ENCODE results near the gene CD276. TPM values are rescaled to one million over a fixed set of nuclear protein-coding genes. Genes with fewer than 3 reads are reported as not detected.

Gene CD276
- total RNA-seq, 1 donor from 2014 or later = 55.0 TPM

DNA sequence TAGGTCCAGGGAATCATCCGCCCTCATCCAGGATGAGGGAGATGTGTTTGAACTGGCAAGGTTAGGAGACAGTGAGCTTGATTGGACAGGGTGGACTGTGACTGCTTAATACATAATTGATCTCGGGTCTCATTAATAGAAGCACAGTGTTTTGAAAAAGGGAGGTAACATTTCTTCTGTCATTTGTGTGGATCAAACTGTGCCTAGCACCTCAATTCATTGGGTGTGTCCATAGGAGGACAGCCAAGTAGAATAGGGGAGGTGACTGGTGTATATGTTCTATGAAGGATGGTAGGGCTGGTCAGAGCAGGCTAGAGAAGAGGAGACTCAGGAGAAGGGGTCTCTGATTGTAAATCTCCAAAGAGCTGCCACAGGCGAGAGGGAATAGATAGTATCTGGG is 71.8 kb downstream of the CD276 start:
- no peak overlapping the region for H3K4me3 ChIP-seq
- peaks cover 57% of the 10 kb centered on the region for H3K27me3 ChIP-seq (ENCODE audit: low read depth)
- no peak for DNase-seq

DNA sequence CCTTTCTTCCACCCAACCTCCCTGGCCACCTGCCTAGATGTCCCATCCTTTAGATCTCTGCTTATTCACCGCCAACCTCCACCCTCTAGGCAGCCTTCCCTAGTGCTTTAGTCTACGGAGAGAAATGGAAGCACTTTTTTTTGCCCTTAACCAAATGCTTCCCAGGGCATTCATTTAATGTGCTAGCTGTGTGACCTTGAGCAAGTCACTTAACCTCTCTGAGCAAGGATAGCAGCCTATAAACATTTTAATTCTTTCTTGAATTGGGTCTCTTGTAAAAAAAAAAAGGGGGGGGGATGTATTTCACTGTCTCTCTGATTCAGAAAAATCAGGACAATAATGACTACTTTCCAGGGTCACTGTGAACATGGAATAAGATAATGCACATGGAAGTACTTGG is 72.2 kb downstream of the CD276 start:
- Histone ChIP-seq H3K4me1 (peaks cover 11% of the 10 kb centered on the region), H3K36me3 (no peaks in the 10 kb centered on the region), H3K27ac (no peak overlapping the region), H3K4me3 (no peak overlapping the region), H3K9me3 (no peaks in the 10 kb centered on the region), H3K27me3 (ENCODE audit: low read depth) (peaks cover 53% of the 10 kb centered on the region)
- intact Hi-C loops (cut with DNase I) = no loop called here
- no peak for DNase-seq
- no peak for ATAC-seq
- TF ChIP-seq, protein P1, sequence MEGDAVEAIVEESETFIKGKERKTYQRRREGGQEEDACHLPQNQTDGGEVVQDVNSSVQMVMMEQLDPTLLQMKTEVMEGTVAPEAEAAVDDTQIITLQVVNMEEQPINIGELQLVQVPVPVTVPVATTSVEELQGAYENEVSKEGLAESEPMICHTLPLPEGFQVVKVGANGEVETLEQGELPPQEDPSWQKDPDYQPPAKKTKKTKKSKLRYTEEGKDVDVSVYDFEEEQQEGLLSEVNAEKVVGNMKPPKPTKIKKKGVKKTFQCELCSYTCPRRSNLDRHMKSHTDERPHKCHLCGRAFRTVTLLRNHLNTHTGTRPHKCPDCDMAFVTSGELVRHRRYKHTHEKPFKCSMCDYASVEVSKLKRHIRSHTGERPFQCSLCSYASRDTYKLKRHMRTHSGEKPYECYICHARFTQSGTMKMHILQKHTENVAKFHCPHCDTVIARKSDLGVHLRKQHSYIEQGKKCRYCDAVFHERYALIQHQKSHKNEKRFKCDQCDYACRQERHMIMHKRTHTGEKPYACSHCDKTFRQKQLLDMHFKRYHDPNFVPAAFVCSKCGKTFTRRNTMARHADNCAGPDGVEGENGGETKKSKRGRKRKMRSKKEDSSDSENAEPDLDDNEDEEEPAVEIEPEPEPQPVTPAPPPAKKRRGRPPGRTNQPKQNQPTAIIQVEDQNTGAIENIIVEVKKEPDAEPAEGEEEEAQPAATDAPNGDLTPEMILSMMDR (IDR thresholded peaks at IDR 0.05) = no peak

More for the DNA sequence above, 71.8 kb downstream of the CD276 start:
- TF ChIP-seq, protein P1 (IDR thresholded peaks at IDR 0.05) = no peak
- Histone ChIP-seq H3K27ac (no peak overlapping the region), H3K36me3 (no peaks in the 10 kb centered on the region), H3K4me1 (peaks cover 14% of the 10 kb centered on the region), H3K9me3 (no peaks in the 10 kb centered on the region)
- ATAC-seq = no peak
- intact Hi-C loops (cut with DNase I) = no loop called here

- DNase-seq (no peak), ATAC-seq (no peak)
- Histone ChIP-seq H3K4me3 (no peak overlapping the region), H3K9me3 (no peaks in the 10 kb centered on the region), H3K36me3 (no peaks in the 10 kb centered on the region), H3K4me1 (peaks cover 5% of the 10 kb centered on the region), H3K27me3 (ENCODE audit: low read depth) (peaks cover 47% of the 10 kb centered on the region), H3K27ac (no peak overlapping the region)
- intact Hi-C loops (cut with DNase I) = no loop called here
- TF ChIP-seq, protein P1 (IDR thresholded peaks at IDR 0.05) = no peak
Observed at GRCh38 chr15:73756947-73757513, 72.8 kb downstream of the CD276 start.

DNA sequence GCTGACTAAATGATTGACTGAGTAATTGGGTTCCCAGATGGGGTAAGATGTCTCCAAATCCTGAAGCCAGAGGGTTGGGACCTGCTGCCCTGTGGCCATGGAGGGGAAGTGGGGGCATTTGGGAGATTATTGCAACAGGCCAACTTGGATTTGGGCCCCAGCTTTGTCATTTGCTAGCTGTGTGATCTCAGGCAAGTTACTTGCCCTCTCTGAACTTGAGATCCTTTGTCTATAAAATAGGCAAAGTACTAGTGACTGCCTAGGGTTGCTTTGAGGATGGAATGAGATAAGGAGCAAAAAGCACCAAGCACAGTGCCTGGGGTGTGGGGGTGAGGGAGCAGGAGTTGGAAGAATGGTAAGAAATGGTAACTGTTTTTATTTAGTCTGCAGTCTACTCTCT is 73.4 kb downstream of the CD276 start:
- intact Hi-C loops (cut with DNase I) = no loop called here
- DNase-seq (no peak), ATAC-seq (no peak)
- Histone ChIP-seq H3K27me3 (ENCODE audit: low read depth) (peaks cover 41% of the 10 kb centered on the region), H3K4me3 (no peak overlapping the region), H3K36me3 (no peaks in the 10 kb centered on the region), H3K4me1 (no peaks in the 10 kb centered on the region), H3K27ac (no peak overlapping the region), H3K9me3 (no peaks in the 10 kb centered on the region)
- TF ChIP-seq, protein P1 (IDR thresholded peaks at IDR 0.05) = no peak

- intact Hi-C loops (cut with DNase I) = no loop called here
- Histone ChIP-seq H3K27me3 (ENCODE audit: low read depth) (peaks cover 37% of the 10 kb centered on the region), H3K9me3 (no peaks in the 10 kb centered on the region), H3K4me3 (no peak overlapping the region), H3K4me1 (no peaks in the 10 kb centered on the region), H3K36me3 (no peaks in the 10 kb centered on the region), H3K27ac (no peak overlapping the region)
- ATAC-seq (no peak), DNase-seq (no peak)
- TF ChIP-seq, protein P1 (IDR thresholded peaks at IDR 0.05) = no peak
Observed at GRCh38 chr15:73758461-73758860, 74.3 kb downstream of the CD276 start.

Data from lower lobe of right lung (tissue), 2 donors.